Neural crest cell (in vitro differentiated cells): ENCODE results near the gene ADAMTS17. TPM values are rescaled to one million over a fixed set of nuclear protein-coding genes. Genes with fewer than 3 reads are reported as not detected.

ENCODE experiments used
- DNase-seq: peaks from one replicate; pipeline ENCODE4 v3.0.0; 2021; ENCODE audit warnings: low read depth, mixed read lengths, low spot score
- H3K27ac Mint-ChIP-seq: one replicate; pipeline ENCODE4 v1.8.0; 2021; ENCODE audit warnings: mild to moderate bottlenecking, mixed read lengths; ENCODE audit not compliant: unreplicated experiment
- H3K27me3 Mint-ChIP-seq: 2 replicates; pipeline ENCODE4 v1.8.0; 2021; ENCODE audit warnings: low read depth, mild to moderate bottlenecking, mixed read lengths
- H3K36me3 Mint-ChIP-seq: 2 replicates; pipeline ENCODE4 v1.8.0; 2021; ENCODE audit warnings: low read depth, mild to moderate bottlenecking, mixed read lengths
- H3K4me1 Mint-ChIP-seq: 2 replicates; pipeline ENCODE4 v1.8.0; 2021; ENCODE audit warnings: mixed read lengths
- H3K4me3 Mint-ChIP-seq: one replicate; pipeline ENCODE4 v1.8.0; 2021; ENCODE audit warnings: mild to moderate bottlenecking, mixed read lengths
- H3K9me3 Mint-ChIP-seq: 2 replicates; pipeline ENCODE4 v1.8.0; 2021; ENCODE audit warnings: mixed read lengths
- total RNA-seq: library from RNA; stranded (reverse); gene quantifications from 2 replicates; pipeline ENCODE4 v1.2.1, GENCODE V29; 2021
- TF ChIP-seq, protein P1 (sequence below): fragments of 200-600 bp; sonication (generic); conservative IDR thresholded peaks from 2 replicates; pipeline ENCODE4 v1.5.0; 2021; ENCODE audit warnings: antibody characterized with exemption, mild to moderate bottlenecking

Gene ADAMTS17
- total RNA-seq, 1 donor from 2014 or later, result 2.3 TPM

DNA sequence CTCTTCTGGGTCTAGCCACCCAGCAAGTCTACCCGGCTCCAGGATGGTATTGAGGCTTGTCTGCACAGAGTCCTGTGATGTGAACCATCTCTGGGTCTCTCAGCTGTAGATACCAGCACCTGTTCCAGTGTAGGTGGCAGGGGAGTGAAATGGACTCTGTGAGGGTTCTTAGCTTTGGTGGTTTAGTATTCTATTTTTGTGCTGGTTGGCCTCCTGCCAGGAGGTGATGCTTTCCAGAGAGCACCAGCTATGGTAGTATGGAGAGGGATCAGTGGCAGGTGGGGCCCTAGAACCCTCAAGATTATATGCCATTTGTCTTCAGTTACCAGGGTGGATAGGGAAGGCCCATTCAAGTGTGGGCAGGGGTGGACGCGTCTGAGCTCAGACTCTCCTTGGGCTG lies 325.1 kb downstream of the ADAMTS17 start:
- Mint-ChIP-seq H3K9me3 (no peaks in the 10 kb centered on the region), H3K36me3 (no peaks in the 10 kb centered on the region), H3K4me3 (no peak overlapping the region), H3K27ac (no peak overlapping the region), H3K4me1 (peaks cover 4% of the 10 kb centered on the region), H3K27me3 (no peaks in the 10 kb centered on the region)
- DNase-seq, result no peak
- TF ChIP-seq, protein P1, sequence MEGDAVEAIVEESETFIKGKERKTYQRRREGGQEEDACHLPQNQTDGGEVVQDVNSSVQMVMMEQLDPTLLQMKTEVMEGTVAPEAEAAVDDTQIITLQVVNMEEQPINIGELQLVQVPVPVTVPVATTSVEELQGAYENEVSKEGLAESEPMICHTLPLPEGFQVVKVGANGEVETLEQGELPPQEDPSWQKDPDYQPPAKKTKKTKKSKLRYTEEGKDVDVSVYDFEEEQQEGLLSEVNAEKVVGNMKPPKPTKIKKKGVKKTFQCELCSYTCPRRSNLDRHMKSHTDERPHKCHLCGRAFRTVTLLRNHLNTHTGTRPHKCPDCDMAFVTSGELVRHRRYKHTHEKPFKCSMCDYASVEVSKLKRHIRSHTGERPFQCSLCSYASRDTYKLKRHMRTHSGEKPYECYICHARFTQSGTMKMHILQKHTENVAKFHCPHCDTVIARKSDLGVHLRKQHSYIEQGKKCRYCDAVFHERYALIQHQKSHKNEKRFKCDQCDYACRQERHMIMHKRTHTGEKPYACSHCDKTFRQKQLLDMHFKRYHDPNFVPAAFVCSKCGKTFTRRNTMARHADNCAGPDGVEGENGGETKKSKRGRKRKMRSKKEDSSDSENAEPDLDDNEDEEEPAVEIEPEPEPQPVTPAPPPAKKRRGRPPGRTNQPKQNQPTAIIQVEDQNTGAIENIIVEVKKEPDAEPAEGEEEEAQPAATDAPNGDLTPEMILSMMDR, result no peak

DNA sequence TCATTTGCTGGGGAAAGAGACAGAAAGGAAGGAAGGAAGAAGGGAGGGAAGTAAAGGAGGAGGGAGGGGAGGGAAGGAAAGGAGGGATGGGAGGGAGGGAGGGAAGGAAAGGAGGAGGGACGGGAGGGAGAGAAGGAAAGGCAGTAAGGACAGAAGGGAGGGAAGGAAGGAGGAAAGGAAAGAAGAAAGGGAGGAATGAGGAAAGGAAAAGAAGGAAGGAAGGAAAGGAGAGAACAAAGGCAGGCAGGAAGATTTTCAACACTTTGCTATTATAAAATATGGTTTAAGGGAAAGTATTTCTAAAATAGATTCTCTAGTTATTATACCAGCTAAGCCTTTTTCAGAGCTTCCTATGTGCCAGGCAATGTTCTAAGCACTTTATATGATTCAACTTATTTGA lies 330.5 kb downstream of the ADAMTS17 start:
- no peak for DNase-seq
- TF ChIP-seq, protein P1, result no peak
- Mint-ChIP-seq H3K36me3 (no peaks in the 10 kb centered on the region), H3K4me3 (no peak overlapping the region), H3K27me3 (no peaks in the 10 kb centered on the region), H3K27ac (no peak overlapping the region), H3K9me3 (no peaks in the 10 kb centered on the region), H3K4me1 (no peaks in the 10 kb centered on the region)

DNA sequence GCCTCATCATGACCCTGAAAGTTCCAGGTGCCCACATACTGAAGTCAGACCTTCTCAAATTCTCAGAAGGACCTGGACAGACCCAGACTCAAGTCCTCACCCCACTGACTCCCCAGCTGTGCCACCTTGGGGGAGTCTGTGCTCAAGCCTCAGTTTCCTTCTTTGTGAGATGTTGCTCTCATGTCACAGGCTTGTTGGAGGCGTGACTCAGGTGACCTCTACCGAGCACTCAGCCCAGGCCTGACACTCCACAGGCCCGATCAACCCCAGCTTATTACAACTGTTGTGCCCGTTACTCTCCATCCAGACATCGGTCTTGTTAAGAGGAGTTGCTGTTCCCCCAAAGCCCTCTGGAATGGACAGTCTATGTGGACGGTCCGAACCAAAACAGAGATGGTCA lies 332.4 kb downstream of the ADAMTS17 start:
- no peak for DNase-seq
- TF ChIP-seq, protein P1, result no peak
- Mint-ChIP-seq H3K9me3 (no peaks in the 10 kb centered on the region), H3K27ac (no peak overlapping the region), H3K27me3 (no peaks in the 10 kb centered on the region), H3K4me1 (no peaks in the 10 kb centered on the region), H3K4me3 (no peak overlapping the region), H3K36me3 (no peaks in the 10 kb centered on the region)

DNA sequence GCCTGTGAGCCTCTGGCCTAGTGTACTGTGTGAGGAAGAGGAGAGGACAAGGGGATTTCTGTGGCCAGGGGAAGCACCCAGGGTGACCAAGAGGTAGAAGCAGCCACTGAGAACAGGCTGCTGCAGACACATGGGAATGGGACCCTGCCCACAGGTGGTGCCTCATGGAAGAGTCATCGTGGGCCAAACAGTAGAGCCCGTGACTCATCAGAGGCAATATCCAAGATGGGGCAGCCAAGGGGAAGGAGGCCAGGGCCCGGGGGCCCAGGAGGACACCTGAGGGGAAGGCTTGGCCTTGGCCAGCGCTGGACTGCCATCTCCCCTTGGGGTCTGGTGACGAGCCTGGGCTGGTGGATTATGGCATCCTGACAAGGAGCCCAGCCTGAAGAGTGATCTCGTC lies 333.5 kb downstream of the ADAMTS17 start:
- no peaks in the 10 kb centered on the region for H3K36me3 Mint-ChIP-seq
- no peak for DNase-seq
- TF ChIP-seq, protein P1, result no peak
- no peak overlapping the region for H3K27ac Mint-ChIP-seq
- no peaks in the 10 kb centered on the region for H3K27me3 Mint-ChIP-seq
- no peak overlapping the region for H3K4me3 Mint-ChIP-seq
- no peaks in the 10 kb centered on the region for H3K9me3 Mint-ChIP-seq
- H3K4me1 Mint-ChIP-seq, result no peaks in the 10 kb centered on the region

DNA sequence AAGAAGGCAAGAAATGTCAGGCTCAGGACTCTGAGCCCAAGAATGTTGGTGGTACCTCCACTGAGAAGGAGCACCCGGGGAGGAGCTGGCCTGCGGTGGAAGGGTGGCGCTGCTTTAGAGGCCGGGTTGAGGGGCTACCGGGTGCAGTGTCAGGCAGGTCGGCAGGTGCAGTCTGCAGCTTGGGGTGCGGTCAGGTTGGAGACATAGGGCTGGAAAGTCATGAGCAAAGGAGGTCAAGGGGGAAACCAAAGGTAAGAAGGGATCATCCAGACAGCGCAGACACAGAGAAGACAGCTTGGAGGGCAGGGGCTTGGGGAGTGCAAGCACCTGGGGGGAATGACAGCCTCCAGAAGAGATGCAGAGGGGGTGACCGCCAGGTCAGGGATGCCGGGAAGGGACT lies 334.2 kb downstream of the ADAMTS17 start:
- Mint-ChIP-seq H3K9me3 (no peaks in the 10 kb centered on the region), H3K4me1 (peaks cover 5% of the 10 kb centered on the region), H3K27me3 (no peaks in the 10 kb centered on the region), H3K27ac (no peak overlapping the region), H3K36me3 (no peaks in the 10 kb centered on the region), H3K4me3 (no peak overlapping the region)
- no peak for DNase-seq
- TF ChIP-seq, protein P1, result no peak

DNA sequence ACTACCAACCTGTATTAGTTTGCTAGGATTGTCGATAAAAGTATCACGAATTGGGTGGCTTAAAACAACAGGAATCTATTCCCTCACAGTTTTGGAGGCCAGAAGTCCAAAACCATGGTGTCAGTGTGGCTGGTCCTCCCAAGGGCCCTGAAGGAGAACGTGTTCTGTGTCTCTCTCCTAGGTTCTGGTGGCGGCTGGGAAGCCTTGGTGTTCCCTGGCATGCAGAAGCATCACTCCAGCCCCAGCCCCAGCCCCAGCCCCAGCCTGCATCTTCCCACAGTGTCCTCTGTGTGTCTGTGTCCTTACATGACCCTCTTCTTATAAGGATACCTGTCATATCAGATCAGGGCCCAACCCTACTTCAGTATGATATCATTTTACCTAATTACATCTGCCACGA lies 336.1 kb downstream of the ADAMTS17 start:
- TF ChIP-seq, protein P1, result no peak
- H3K36me3 Mint-ChIP-seq, result no peaks in the 10 kb centered on the region

More for the DNA sequence above, 336.1 kb downstream of the ADAMTS17 start:
- Mint-ChIP-seq H3K4me1 (peaks cover 24% of the 10 kb centered on the region), H3K27ac (no peak overlapping the region), H3K9me3 (no peaks in the 10 kb centered on the region), H3K27me3 (no peaks in the 10 kb centered on the region), H3K4me3 (no peak overlapping the region)
- no peak for DNase-seq
